ENCODE data around the gene NCAPD2. TPM values are rescaled to one million over a fixed set of nuclear protein-coding genes. Genes with fewer than 3 reads are reported as not detected.

The NCAPD2 gene
- polyA plus RNA-seq, 3 donors: 6.2 to 15.0 (median 8.3) TPM

DNA sequence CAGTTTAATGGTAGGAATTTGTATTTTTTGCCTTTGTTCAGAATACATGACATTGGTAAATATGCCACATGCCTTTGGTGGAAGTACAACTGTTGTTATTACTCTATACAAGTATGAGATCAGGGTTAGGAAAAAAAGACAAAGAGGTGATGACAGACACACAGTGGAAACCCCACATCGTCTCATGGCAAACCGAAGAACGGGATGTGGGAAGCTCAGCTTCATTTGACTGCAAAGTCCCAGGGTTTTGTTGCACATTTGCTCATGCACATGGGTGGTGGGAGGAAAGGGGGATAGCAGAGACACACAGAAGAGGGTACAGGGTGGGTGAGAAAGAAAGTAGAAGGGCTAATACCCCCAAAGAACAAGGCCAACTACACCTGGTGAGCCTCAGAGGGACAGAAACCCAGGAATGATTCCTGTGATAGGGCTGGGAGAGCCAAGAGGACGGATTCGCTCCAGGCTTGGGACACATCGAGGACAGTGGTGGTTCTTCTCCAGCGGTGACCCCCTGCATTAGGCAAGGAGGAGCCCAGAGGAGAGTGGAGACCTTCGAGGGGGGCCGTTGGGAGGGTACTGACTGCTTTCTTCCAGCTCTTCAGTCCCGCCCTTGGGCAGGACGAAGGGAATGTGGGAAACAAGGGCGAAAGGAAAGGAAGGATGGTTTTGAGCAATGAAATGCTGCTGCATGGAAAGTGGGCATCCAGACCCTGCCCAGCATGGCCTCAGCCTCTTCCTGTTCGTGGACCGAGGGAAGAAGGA, 31.5 kb upstream of the NCAPD2 start:
- DNase-seq: peak in 1 of 3 donors; percentile 70
- no peak for TF ChIP-seq CTCF (IDR thresholded peaks at IDR 0.05)
- H3K79me2 ChIP-seq (ENCODE audit: insufficient read depth, low read length): peaks cover 14% of the 10 kb centered on the region
- peaks cover 16% of the 10 kb centered on the region for H4K20me1 ChIP-seq (ENCODE audit: insufficient read depth, low read length)
- Mint-ChIP-seq H3K36me3 (peaks cover 71 to 78% of the 10 kb centered on the region in 2 donors), H3K4me1 (peaks cover 66% of the 10 kb centered on the region), H3K27me3 (ENCODE audit: low read depth in 3 of 3) (peaks cover 0 to 2% (median 1%) of the 10 kb centered on the region in 3 donors), H3K4me3 (peak overlapping the region; percentile 56 to 82), H3K27ac (peak overlapping the region; percentile 84 to 97 (median 94)), H3K9me3 (no peaks in the 10 kb centered on the region)
- H3K27me3 ChIP-seq (ENCODE audit: control insufficient read depth in 2 of 2, insufficient read depth in 2 of 2, low read length in 2 of 2): no peaks in the 10 kb centered on the region
- H3K9ac ChIP-seq (ENCODE audit: insufficient read depth, low read length, poor library complexity, severe bottlenecking): peak overlapping the region; percentile 9
- H3K4me3 ChIP-seq (replicated peaks in 1 of 3; ENCODE audit: low read depth in 2 of 3, low read length in 3 of 3): peak overlapping the region in 1 of 3 experiments; percentile 55
- WGBS (ENCODE audit: insufficient coverage): 74% methylated on average over 9 of the region's 14 CpGs
- H3K27ac ChIP-seq (ENCODE audit: low read depth in 1 of 2, low read length in 2 of 2): peak overlapping the region; percentile 71 to 85
- H3K4me1 ChIP-seq (ENCODE audit: control insufficient read depth in 1 of 2, insufficient read depth in 2 of 2, low read length in 2 of 2): peaks cover 51 to 59% of the 10 kb centered on the region in 2 donors
- H3K9me3 ChIP-seq (replicated peaks in 1 of 2; ENCODE audit: control insufficient read depth in 1 of 2, insufficient read depth in 1 of 2, low read length in 2 of 2): no peaks in the 10 kb centered on the region
- no peak overlapping the region for H2AFZ ChIP-seq (ENCODE audit: insufficient read depth, low read depth, low read length, poor library complexity, severe bottlenecking)
- peak overlapping the region; percentile 54 for H3K4me2 ChIP-seq (replicated peaks; ENCODE audit: extremely low read depth, low read length, poor library complexity, severe bottlenecking)
- H3K36me3 ChIP-seq (replicated peaks in 1 of 2; ENCODE audit: control insufficient read depth in 1 of 2, insufficient read depth in 2 of 2, low read length in 2 of 2): peaks cover 45 to 66% of the 10 kb centered on the region in 2 donors
- intact Hi-C loops (cut with micrococcal nuclease): loop anchor here (1.0 to 5.0 kb wide), 5 partner anchors 8 to 140 kb away; partner anchors contain the start of genes IFFO1 (in 1 of the 2) and VAMP1 (in 1 of the 2)

DNA sequence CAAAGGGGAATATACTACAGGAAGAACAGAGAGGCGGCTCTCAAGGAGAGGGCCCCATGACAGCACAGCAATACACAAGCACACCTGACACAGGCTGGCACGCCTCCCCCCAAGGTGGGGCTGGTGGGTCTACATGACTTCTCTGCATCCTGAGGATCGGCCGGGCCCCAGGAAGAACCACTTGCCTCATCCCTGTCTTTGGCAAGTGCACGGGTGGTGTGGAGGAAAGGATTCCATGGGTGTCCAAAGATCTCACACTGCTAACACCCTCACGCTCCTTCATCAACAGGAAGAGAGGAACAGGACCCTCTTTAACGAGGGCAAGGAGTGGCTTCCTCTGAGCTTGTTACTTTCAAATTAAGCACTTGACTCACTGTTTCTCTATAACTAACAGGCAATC, 30.7 kb upstream of the NCAPD2 start:
- H3K9ac ChIP-seq (ENCODE audit: insufficient read depth, low read length, poor library complexity, severe bottlenecking): no peak overlapping the region
- 11% methylated on average over 3 of the region's 7 CpGs for WGBS (ENCODE audit: insufficient coverage)
- peaks cover 38 to 58% of the 10 kb centered on the region in 2 donors for H3K36me3 ChIP-seq (replicated peaks in 1 of 2; ENCODE audit: control insufficient read depth in 1 of 2, insufficient read depth in 2 of 2, low read length in 2 of 2)
- H3K4me1 Mint-ChIP-seq: peaks cover 70% of the 10 kb centered on the region
- no peak for TF ChIP-seq CTCF (IDR thresholded peaks at IDR 0.05)
- peak overlapping the region; percentile 15 to 96 (median 82) for H3K27ac Mint-ChIP-seq
- no peak overlapping the region for H3K4me3 Mint-ChIP-seq
- H3K4me2 ChIP-seq (replicated peaks; ENCODE audit: extremely low read depth, low read length, poor library complexity, severe bottlenecking): no peak overlapping the region
- H3K27me3 ChIP-seq (ENCODE audit: control insufficient read depth in 2 of 2, insufficient read depth in 2 of 2, low read length in 2 of 2): no peaks in the 10 kb centered on the region
- intact Hi-C loops (cut with micrococcal nuclease): loop anchor here (5.0 kb wide), 4 partner anchors 36 to 141 kb away; partner anchors contain the start of gene IFFO1 (in 1 of the 2)
- no peak for DNase-seq
- H3K9me3 ChIP-seq (replicated peaks in 1 of 2; ENCODE audit: control insufficient read depth in 1 of 2, insufficient read depth in 1 of 2, low read length in 2 of 2): no peaks in the 10 kb centered on the region
- H3K4me1 ChIP-seq (ENCODE audit: control insufficient read depth in 1 of 2, insufficient read depth in 2 of 2, low read length in 2 of 2): peaks cover 51 to 59% of the 10 kb centered on the region in 2 donors
- peaks cover 0 to 2% (median 1%) of the 10 kb centered on the region in 3 donors for H3K27me3 Mint-ChIP-seq (ENCODE audit: low read depth in 3 of 3)
- H3K27ac ChIP-seq (ENCODE audit: low read depth in 1 of 2, low read length in 2 of 2): peak overlapping the region; percentile 71 to 85
- H4K20me1 ChIP-seq (ENCODE audit: insufficient read depth, low read length): peaks cover 23% of the 10 kb centered on the region
- no peak overlapping the region for H3K4me3 ChIP-seq (replicated peaks in 1 of 3; ENCODE audit: low read depth in 2 of 3, low read length in 3 of 3)
- no peak overlapping the region for H2AFZ ChIP-seq (ENCODE audit: insufficient read depth, low read depth, low read length, poor library complexity, severe bottlenecking)
- H3K36me3 Mint-ChIP-seq: peaks cover 69 to 72% of the 10 kb centered on the region in 2 donors
- H3K79me2 ChIP-seq (ENCODE audit: insufficient read depth, low read length): peaks cover 19% of the 10 kb centered on the region
- H3K9me3 Mint-ChIP-seq: no peaks in the 10 kb centered on the region

Measured in CD14-positive monocyte (primary cell).